Transverse colon (tissue), 4 donors: ENCODE measurements around the gene HEPACAM. TPM values are rescaled to one million over a fixed set of nuclear protein-coding genes. Genes with fewer than 3 reads are reported as not detected.
A peak's percentile ranks its signal among the peaks of the same experiment; 100 is the strongest.

Experiments
- DNase-seq: peaks from one replicate; pipeline ENCODE4 v3.0.0-alpha.2; 2019
- H3K27ac ChIP-seq, 4 donors: fragments of 200-600 bp; sonication (generic); 2 replicates each; pipeline ENCODE4 v1.5.1; 2016 to 2018; ENCODE audit warnings: inconsistent platforms in 4 of 4
- H3K27me3 ChIP-seq: fragments of 200-600 bp; sonication (generic); 2 replicates; pipeline ENCODE4 v1.5.1; 2017; ENCODE audit warnings: inconsistent platforms
- H3K36me3 ChIP-seq, 4 donors: fragments of 200-600 bp; sonication (generic); 2 replicates each; pipeline ENCODE4 v1.5.1; 2017 to 2019; ENCODE audit warnings: inconsistent platforms in 4 of 4
- H3K4me1 ChIP-seq, 4 donors: fragments of 200-600 bp; sonication (generic); 2 replicates each; pipeline ENCODE4 v1.5.1; 2017 to 2020; ENCODE audit warnings: inconsistent platforms in 4 of 4
- H3K4me3 ChIP-seq, 4 donors: fragments of 200-600 bp; sonication (generic); 1 replicate in 1 of 4; 2 replicates in 3 of 4; pipeline versions ENCODE4 v1.5.1 to v1.6.1; 2017 to 2019; ENCODE audit warnings: inconsistent platforms in 4 of 4
- H3K9me3 ChIP-seq, 2 donors: fragments of 200-600 bp; sonication (generic); 2 replicates each; pipeline ENCODE4 v1.5.1; 2017 to 2019; ENCODE audit warnings: inconsistent platforms in 2 of 2
- EP300 ChIP-seq: sonication (generic); formaldehyde crosslinking; IDR thresholded peaks from one replicate; pipeline ENCODE4 v1.6.1; 2017; ENCODE audit warnings: antibody characterized with exemption, low read depth
- POLR2A ChIP-seq: fragments of 450-650 bp; IDR thresholded peaks from one replicate; pipeline ENCODE4 v1.6.1; 2016; ENCODE audit warnings: antibody characterized with exemption, mild to moderate bottlenecking, moderate library complexity
- POLR2AphosphoS5 ChIP-seq, 3 donors: sonication (generic); formaldehyde crosslinking; IDR thresholded peaks; one replicate each; pipeline ENCODE4 v1.6.1; 2016; ENCODE audit warnings: antibody characterized with exemption in 3 of 3
- WGBS, 2 donors: methylation state at CpG; one replicate each; pipeline ENCODE4 v1.1.5; 2018; ENCODE audit warnings: low coverage in 1 of 2; 5-methylcytosine and 5-hydroxymethylcytosine counted together
- in situ Hi-C, 4 donors: fragments of 200-750 bp; cut with MboI; loops; one replicate each; pipeline versions ENCODE4 v1.15.0 to v1.15.1; 2017; ENCODE audit warnings: low sequenced_read_pairs in 3 of 4, low pct_ligation_motif_present in 1 of 4, low pct_unique_long_range_greater_than_20kb in 1 of 4
- intact Hi-C: fragments of 100-400 bp; cut with DNase I; formaldehyde crosslinking; loops from one replicate; pipeline ENCODE4 v1.15.1; 2023; ENCODE audit warnings: low total_unique reads
- total RNA-seq, 4 donors: library from RNA; depleted of rRNA; stranded (reverse); fragments of >200 nt; gene quantifications; one replicate each; pipeline ENCODE4 v1.1.0, GENCODE V29; 2016
- TF ChIP-seq, protein P1 (sequence below), 5 experiments: fragments of 200-600 bp in 3 of 5; fragments of 450-650 bp in 2 of 5; sonication (generic) in 3 of 5; IDR thresholded peaks; 1 replicate in 2 of 5; 2 replicates in 3 of 5; pipeline ENCODE4 v1.5.1; 2016 to 2017; ENCODE audit warnings: antibody characterized with exemption in 5 of 5, inconsistent platforms in 3 of 5, mild to moderate bottlenecking in 2 of 5, moderate library complexity in 1 of 5

Gene HEPACAM
- total RNA-seq, 4 donors from 2014 or later = 0.14 to 0.37 TPM; not detected in 2

DNA sequence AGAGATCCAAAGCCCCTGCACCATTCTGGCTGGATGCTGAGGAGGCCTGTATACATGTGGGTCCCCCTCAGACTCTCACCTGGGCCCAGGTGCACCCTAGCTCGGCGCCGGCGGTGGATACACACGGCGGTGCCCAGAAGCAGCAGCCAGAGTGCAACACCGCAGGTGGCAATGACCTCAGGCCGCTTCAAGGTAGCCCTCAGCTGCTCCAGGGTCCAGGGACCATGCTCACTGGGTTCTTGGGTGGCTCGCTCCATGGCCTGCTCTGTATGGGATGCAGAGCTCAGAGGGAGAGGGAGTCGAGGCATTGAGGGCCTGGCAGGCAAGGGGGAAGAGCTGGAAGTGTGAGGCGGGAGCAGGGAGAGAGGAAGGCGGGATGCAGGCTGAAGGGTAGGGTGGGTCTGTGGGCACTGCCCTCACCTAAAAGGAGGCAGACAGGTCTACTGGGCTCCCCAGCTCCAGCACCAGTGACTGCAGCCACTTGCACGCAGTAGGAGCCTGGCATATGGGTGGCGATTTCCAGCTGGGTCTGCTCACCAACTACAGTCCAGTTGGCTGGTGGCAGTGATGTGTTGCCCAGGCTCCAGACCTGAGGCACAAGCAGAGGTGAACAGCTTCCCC, 42.0 kb downstream of the HEPACAM start:
- 60 to 91% methylated on average over 1 to 10 of the region's 14 CpGs for whole genome bisulfite sequencing, 2 donors
- Histone ChIP-seq H3K9me3 (no peaks in the 10 kb centered on the region), H3K4me3 (no peak overlapping the region), H3K4me1 (no peaks in the 10 kb centered on the region), H3K27me3 (no peaks in the 10 kb centered on the region), H3K36me3 (no peaks in the 10 kb centered on the region), H3K27ac (no peak overlapping the region)
- TF ChIP-seq POLR2AphosphoS5 (IDR thresholded peaks at IDR 0.05) (no peak), EP300 (no peak), POLR2A (no peak)
- TF ChIP-seq, protein P1, sequence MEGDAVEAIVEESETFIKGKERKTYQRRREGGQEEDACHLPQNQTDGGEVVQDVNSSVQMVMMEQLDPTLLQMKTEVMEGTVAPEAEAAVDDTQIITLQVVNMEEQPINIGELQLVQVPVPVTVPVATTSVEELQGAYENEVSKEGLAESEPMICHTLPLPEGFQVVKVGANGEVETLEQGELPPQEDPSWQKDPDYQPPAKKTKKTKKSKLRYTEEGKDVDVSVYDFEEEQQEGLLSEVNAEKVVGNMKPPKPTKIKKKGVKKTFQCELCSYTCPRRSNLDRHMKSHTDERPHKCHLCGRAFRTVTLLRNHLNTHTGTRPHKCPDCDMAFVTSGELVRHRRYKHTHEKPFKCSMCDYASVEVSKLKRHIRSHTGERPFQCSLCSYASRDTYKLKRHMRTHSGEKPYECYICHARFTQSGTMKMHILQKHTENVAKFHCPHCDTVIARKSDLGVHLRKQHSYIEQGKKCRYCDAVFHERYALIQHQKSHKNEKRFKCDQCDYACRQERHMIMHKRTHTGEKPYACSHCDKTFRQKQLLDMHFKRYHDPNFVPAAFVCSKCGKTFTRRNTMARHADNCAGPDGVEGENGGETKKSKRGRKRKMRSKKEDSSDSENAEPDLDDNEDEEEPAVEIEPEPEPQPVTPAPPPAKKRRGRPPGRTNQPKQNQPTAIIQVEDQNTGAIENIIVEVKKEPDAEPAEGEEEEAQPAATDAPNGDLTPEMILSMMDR (IDR thresholded peaks at IDR 0.05) = no peak
- in situ Hi-C loops (no loop called here), intact Hi-C loops (no loop called here)
- DNase-seq = no peak

DNA sequence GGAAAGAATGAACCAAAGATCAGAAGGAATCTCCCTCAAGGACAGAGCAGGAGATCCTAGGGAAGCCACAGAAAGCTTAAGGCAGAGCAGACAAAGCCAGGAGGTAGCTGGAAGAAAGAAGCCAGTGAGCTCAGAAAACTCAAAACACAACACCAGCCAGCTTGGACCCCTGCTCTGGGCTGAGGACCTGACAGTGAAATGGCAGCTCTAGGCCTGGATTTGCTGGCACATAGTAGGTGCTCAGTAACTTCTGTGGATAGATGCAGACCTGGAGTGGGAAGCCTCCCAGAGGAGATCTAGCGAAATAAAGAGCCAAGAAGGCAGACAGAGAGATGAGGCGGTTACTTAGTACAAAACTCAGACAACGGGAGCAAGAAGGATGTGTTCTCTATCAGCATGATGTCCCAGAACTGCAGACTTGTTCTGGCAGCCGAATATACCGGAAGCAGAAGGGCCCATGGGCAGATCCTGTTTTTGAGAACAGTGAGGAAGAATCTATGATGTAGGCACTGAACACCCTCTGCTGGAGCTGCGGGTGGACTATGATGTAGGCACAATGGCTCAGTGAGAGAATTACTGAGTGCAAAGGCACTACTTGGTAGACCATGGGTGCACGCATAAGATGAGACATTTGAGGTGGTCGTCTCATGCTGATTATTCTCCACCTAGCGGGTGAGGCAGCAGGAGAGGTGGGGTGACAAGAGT, 42.9 kb downstream of the HEPACAM start:
- 79 to 81% methylated on average over 7 to 9 of the region's 9 CpGs for WGBS, 2 donors
- Histone ChIP-seq H3K27ac (peak overlapping the region in 1 of 4 donors; percentile 12), H3K27me3 (no peaks in the 10 kb centered on the region), H3K4me3 (no peak overlapping the region), H3K9me3 (no peaks in the 10 kb centered on the region), H3K4me1 (no peaks in the 10 kb centered on the region), H3K36me3 (no peaks in the 10 kb centered on the region)
- intact Hi-C loops (no loop called here), in situ Hi-C loops (no loop called here)
- TF ChIP-seq, protein P1 (IDR thresholded peaks at IDR 0.05) = no peak
- DNase-seq = no peak

DNA sequence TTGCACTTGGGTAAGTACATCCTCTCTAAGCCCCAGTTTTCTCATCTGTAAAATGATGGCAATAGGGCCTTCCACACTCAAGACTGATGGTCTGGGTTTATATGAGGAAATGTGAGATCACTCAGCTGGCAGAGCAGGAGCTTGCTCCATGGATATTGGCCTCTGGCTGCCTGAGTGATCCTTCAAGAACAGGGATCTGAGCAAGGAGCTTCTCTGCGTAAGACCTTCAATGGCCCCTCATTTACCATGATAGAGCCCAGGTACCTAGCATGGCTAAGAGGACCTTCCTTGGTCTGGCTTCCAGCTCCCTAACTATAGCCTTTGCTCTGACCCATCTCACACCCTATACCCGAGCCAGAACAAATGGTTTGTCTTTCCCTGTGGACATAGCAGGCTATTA, 43.7 kb downstream of the HEPACAM start:
- no peak for DNase-seq
- WGBS, 2 donors = 74% methylated on average over 2 of the region's 2 CpGs; no CpG with 5 or more reads in 1 of the 2 donors
- TF ChIP-seq, protein P1 (IDR thresholded peaks at IDR 0.05) = no peak
- TF ChIP-seq POLR2A (no peak), EP300 (no peak), POLR2AphosphoS5 (IDR thresholded peaks at IDR 0.05) (no peak)
- Histone ChIP-seq H3K27ac (no peak overlapping the region), H3K27me3 (peaks cover 4% of the 10 kb centered on the region), H3K4me1 (no peaks in the 10 kb centered on the region), H3K36me3 (no peaks in the 10 kb centered on the region), H3K9me3 (no peaks in the 10 kb centered on the region), H3K4me3 (no peak overlapping the region)
- in situ Hi-C loops (no loop called here), intact Hi-C loops (no loop called here)

DNA sequence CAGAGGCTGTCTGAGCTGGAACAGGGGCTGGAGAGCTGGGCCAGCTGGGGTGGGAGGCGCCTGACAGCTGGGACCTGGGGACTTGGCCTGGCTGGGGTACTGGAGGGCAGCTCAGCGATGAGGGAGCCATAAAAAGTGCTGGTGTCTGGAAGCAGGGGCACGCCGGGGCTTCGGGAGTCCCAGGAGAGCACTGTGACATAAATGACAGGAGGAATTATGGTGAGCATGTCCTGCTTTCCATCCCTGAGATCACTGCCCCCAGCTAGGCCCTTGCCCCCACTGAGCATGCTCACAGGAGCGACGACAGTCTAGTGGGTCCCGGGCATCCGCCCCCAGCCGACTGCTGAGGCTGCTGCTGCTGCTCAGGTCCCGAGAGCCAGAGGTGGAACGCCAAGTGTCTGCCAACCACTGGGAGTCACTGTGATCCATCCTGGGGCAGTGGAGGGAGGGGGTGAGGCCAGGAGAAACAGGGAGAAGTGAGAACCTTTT, 44.4 kb downstream of the HEPACAM start:
- TF ChIP-seq, protein P1 (IDR thresholded peaks at IDR 0.05) = no peak
- TF ChIP-seq POLR2A (no peak), EP300 (no peak), POLR2AphosphoS5 (IDR thresholded peaks at IDR 0.05) (no peak)
- intact Hi-C loops = no loop called here
- in situ Hi-C loops = no loop called here
- no peak overlapping the region for H3K4me3 ChIP-seq
- peaks cover 8% of the 10 kb centered on the region for H3K27me3 ChIP-seq
- no peaks in the 10 kb centered on the region for H3K4me1 ChIP-seq
- 77% methylated on average over 12 of the region's 12 CpGs; no CpG with 5 or more reads in 1 of the 2 donors for WGBS, 2 donors
- no peak for DNase-seq
- H3K9me3 ChIP-seq = no peaks in the 10 kb centered on the region
- no peaks in the 10 kb centered on the region for H3K36me3 ChIP-seq
- no peak overlapping the region for H3K27ac ChIP-seq
